22Rv1 (cell line): ENCODE measurements around the gene FKBP11.
A peak's percentile ranks its signal among the peaks of the same experiment; 100 is the strongest.

ENCODE experiments used
- H3K27ac ChIP-seq: fragments of 450-650 bp; 2 replicates; pipeline ENCODE4 v1.5.1; 2017
- ZFX ChIP-seq: fragments of 450-650 bp; IDR thresholded peaks from 2 replicates; pipeline ENCODE4 v1.6.1; 2017; ENCODE audit warnings: antibody characterized with exemption, borderline replicate concordance
- TF ChIP-seq, protein P1 (sequence below): fragments of 450-650 bp; IDR thresholded peaks from 2 replicates; pipeline ENCODE4 v1.5.1; 2017; ENCODE audit warnings: mild to moderate bottlenecking

FKBP11 gene

DNA sequence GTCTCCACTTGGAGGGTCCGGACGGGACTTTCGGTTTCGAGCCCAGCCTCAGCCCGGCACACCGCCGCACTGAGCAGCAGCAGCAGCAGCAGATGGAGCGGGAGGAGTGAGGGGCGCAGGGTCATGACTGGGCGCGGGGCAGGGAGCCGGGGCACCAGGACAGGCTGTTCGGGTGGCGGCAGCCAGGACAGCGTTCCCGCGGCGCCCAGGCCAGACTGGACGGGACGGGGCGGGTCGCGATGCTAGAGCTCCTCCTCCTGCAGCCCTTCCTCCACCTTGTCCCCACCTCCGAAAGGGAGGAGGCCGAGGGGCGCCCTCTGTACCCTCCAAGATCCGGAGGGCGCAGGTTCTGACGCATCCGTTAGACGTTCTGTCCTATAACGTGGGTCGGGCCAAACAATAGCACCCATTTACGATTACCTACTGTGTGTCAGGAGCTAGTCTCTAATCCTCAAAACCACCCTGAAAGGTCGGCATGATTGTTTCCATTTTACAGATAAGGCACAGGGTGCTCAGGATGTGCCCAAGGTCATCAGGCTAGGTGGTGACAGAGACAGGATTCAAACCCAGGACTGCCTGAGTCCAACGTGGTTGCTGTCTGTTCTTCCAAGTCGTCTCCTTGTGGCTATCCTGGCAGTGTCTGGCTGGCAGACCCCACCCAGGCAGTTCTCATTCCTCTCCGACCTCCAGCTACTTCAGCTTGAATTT is at the start of gene FKBP11:
Gene FKBP11, minus strand, starts transcription at position 189 of the 708 bp plus-strand sequence. Its CDS starts 64 bp downstream, at position 125.
- TF ChIP-seq ZFX: no peak
- TF ChIP-seq, protein P1, sequence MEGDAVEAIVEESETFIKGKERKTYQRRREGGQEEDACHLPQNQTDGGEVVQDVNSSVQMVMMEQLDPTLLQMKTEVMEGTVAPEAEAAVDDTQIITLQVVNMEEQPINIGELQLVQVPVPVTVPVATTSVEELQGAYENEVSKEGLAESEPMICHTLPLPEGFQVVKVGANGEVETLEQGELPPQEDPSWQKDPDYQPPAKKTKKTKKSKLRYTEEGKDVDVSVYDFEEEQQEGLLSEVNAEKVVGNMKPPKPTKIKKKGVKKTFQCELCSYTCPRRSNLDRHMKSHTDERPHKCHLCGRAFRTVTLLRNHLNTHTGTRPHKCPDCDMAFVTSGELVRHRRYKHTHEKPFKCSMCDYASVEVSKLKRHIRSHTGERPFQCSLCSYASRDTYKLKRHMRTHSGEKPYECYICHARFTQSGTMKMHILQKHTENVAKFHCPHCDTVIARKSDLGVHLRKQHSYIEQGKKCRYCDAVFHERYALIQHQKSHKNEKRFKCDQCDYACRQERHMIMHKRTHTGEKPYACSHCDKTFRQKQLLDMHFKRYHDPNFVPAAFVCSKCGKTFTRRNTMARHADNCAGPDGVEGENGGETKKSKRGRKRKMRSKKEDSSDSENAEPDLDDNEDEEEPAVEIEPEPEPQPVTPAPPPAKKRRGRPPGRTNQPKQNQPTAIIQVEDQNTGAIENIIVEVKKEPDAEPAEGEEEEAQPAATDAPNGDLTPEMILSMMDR: no peak
- H3K27ac ChIP-seq: no peak within 1 kb of the TSS

DNA sequence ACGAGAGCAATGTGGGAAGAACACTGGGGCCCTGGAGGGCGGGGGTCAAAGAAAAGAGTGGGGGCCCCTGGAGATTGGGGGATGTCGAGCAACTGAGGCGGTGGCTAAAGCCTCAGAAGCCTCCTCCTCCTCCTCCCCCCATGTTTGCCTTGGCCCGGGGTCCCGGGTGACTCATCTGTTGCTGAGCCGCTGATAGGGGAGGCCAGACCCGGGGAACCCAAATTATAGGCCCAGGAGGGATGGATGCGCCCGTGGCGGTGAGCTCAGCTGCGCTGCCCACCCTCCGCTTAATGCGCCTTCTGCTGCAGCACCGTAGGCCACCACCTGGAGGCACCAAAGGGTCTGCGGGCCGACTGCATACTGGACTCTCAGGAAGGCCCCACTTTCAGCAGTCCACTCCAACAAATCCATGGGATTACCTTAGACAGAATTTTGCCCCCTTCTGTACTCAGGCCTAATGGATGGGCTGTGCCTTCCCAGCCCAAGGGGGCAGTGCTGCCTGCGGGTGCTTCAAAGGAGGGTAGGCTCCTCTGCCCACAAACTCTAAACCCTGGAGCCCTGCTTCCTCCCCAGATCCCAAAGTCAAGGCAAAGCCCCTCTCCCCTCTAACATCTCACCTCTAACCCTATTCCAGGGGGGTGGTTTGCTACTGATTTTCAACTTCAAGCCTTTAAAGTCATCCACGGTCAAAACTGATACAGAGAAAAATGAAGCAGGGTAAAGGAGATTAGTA is 48.8 kb upstream of the FKBP11 start:
- no peak for TF ChIP-seq ZFX
- TF ChIP-seq, protein P1: peak; percentile 94
- H3K27ac ChIP-seq: no peak overlapping the region

DNA sequence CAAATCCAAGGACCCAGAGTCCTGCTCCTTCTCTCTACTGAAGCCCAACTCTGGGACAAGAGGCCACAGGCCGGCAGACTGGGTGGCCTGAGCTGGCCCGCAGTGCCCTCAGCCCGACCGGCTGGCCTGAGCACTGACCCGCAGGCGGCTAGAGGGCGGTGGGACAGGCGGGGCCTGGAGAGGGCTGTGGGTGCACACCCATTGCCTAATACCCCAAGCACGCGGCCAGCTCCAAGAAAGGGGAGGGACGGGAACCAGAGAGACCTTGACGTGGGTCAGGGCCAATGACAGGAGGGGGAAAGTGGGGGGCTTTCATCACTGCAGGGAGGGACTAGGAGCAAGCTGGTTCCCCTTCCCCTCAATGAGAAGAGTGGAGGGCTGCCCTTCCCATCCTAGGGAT is 48.2 kb upstream of the FKBP11 start:
- no peak for TF ChIP-seq ZFX
- TF ChIP-seq, protein P1: no peak
- H3K27ac ChIP-seq: no peak overlapping the region

DNA sequence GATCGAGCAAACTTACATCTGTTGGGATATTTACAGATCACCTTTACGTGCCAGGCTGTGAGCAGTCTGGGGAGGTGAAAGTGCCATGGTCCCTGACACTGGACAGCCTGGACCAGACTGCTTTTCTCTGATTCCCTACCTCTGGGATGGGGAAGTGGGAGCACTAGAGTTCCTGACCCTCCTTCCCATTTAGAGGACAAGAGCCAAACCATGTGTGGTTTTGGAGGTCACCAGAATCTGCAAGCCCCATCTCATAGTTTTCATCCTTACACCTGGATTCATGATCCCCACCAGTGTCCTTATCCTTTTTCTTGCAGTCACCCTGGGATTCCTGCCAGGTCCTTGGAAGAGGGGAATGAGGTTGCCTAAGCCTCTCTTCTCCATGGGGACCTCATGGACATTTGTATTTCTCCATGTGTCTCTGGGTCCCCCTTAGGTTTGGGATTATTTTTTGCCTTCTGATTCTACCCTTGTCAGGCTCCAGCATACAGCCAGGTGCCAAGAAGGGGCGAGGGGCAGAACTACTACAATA is 47.7 kb upstream of the FKBP11 start:
- H3K27ac ChIP-seq: no peak overlapping the region
- TF ChIP-seq, protein P1: no peak
- TF ChIP-seq ZFX: no peak

DNA sequence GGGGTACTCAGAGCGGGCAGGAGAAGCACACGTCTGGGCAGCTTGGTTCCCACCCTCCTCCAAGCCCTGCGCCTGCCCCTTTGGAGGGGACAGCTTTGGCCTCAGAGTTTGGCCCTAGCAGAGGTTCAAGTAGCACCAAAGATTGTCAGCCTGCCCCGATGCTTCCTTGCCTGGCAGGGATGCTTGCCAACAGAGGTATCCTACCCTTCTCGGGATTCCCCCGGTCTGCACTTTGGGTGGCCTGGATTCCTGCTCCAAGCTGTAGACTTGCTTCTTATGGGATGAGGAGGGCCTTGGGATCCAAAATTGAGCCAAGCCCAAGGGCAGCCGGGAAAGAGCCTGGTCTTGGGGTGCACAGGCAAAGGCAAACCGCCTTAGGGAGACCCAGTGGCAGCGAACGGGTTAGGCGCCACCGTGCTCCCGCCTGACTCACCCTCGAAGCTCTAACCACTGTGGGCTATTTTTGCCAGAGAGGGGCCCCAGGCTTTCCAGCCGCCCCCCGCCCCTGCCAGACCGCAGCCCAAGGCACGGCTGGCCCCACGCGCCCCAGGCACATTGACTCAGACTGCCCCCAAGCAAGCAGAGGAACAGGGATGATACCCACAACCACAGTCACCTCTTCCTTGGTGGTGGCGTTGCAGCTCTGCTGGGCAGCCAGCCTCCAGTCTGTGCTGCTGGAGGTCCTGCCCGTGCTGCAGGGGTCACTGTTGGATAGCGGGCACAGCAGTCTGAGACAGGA is 47.1 kb upstream of the FKBP11 start:
- TF ChIP-seq, protein P1: peak; percentile 26
- TF ChIP-seq ZFX: no peak
- no peak overlapping the region for H3K27ac ChIP-seq

DNA sequence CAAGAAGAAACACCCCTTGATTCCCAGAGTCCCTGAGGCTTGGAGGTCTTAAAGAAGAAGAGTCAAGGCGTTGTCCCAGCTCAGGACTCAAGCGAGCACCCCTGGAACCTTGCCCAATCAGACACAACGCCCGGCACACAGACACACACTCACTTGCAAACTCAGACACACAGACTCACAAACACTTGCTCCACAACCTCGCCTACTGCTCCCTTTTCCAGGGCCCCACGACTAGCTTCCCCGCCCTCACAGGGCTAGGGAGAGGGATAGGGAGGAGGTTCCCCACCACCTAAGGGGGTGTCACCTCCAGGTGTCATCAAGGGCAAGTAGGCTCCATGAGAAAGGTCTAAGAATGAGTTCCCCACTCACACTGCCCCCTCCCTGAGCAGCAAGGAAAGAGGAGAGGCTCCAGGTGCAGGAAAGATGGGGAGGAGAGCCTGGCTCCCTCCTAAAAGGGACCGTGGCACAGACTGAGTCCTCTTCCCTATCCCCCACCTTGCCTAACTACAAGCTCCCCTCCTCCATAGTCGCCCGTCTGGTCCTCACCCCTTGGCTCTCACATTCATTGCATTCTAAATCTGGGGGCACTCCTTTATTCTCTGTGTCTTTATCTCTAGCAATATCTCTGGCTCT is 45.5 kb upstream of the FKBP11 start:
- TF ChIP-seq ZFX: no peak
- TF ChIP-seq, protein P1: no peak
- peak overlapping the region; percentile 45; the same call in 1 of the 2 replicates for H3K27ac ChIP-seq
